CD14-positive monocyte (primary cell): ENCODE results near the gene FXYD3. TPM values are rescaled to one million over a fixed set of nuclear protein-coding genes. Genes with fewer than 3 reads are reported as not detected.

ENCODE experiments used
- DNase-seq, 3 donors: peaks; one replicate each; pipeline ENCODE4 v3.0.0-alpha.2; 2011 to 2022
- H2AFZ ChIP-seq: 2 replicates; pipeline ENCODE4 v1.6.0; 2012; ENCODE audit warnings: mild to moderate bottlenecking, low read depth, low read length, inconsistent platforms; ENCODE audit not compliant: insufficient read depth, poor library complexity, severe bottlenecking
- H3K27ac ChIP-seq, 2 donors: 1 replicate in 1 of 2; 2 replicates in 1 of 2; pipeline ENCODE4 v1.5.1; 2012 to 2013; ENCODE audit warnings: low read length in 2 of 2, control low read depth in 1 of 2, inconsistent platforms in 1 of 2, low read depth in 1 of 2, mild to moderate bottlenecking in 1 of 2
- H3K27me3 ChIP-seq, 2 donors: one replicate each; pipeline versions ENCODE4 v1.6.0 to v1.6.1; 2011 to 2013; ENCODE audit warnings: low read length in 2 of 2; ENCODE audit not compliant: control insufficient read depth in 2 of 2, insufficient read depth in 2 of 2
- H3K36me3 ChIP-seq, 2 donors: replicated peaks in 1 of 2; 1 replicate in 1 of 2; 2 replicates in 1 of 2; pipeline versions ENCODE4 v1.5.1 to v1.6.1; 2012 to 2013; ENCODE audit warnings: low read length in 2 of 2, control low read depth in 1 of 2, inconsistent platforms in 1 of 2, mild to moderate bottlenecking in 1 of 2; ENCODE audit not compliant: insufficient read depth in 2 of 2, control insufficient read depth in 1 of 2
- H3K4me1 ChIP-seq, 2 donors: 1 replicate in 1 of 2; 2 replicates in 1 of 2; pipeline versions ENCODE4 v1.5.1 to v1.6.1; 2012 to 2013; ENCODE audit warnings: low read length in 2 of 2, control low read depth in 1 of 2, inconsistent platforms in 1 of 2, mild to moderate bottlenecking in 1 of 2, moderate library complexity in 1 of 2; ENCODE audit not compliant: insufficient read depth in 2 of 2, control insufficient read depth in 1 of 2
- H3K4me2 ChIP-seq: replicated peaks from 2 replicates; pipeline ENCODE3; 2012; ENCODE audit warnings: low read length, moderate library complexity, mild to moderate bottlenecking; ENCODE audit not compliant: poor library complexity, severe bottlenecking; ENCODE audit errors: extremely low read depth
- H3K4me3 ChIP-seq, 3 experiments: fragments of 200-600 bp in 1 of 3; sonication (generic) in 1 of 3; replicated peaks in 1 of 3; 1 replicate in 2 of 3; 2 replicates in 1 of 3; pipeline ENCODE4 v1.5.1; 2011 to 2013; ENCODE audit warnings: low read length in 3 of 3, mild to moderate bottlenecking in 3 of 3, control low read depth in 2 of 3, low read depth in 2 of 3, inconsistent platforms in 1 of 3, moderate library complexity in 1 of 3
- H3K79me2 ChIP-seq: 2 replicates; pipeline ENCODE4 v1.6.0; 2012; ENCODE audit warnings: mild to moderate bottlenecking, control low read depth, inconsistent platforms, low read length, moderate library complexity; ENCODE audit not compliant: insufficient read depth
- H3K9ac ChIP-seq: 2 replicates; pipeline ENCODE4 v1.6.0; 2017; ENCODE audit warnings: low read length, mild to moderate bottlenecking; ENCODE audit not compliant: insufficient read depth, poor library complexity, severe bottlenecking
- H3K9me3 ChIP-seq, 2 donors: replicated peaks in 1 of 2; 1 replicate in 1 of 2; 2 replicates in 1 of 2; pipeline versions ENCODE4 v1.5.1 to v1.6.1; 2012 to 2013; ENCODE audit warnings: low read length in 2 of 2, control low read depth in 1 of 2; ENCODE audit not compliant: control insufficient read depth in 1 of 2, insufficient read depth in 1 of 2
- H4K20me1 ChIP-seq: 2 replicates; pipeline ENCODE4 v1.6.0; 2012; ENCODE audit warnings: mild to moderate bottlenecking, low read length, control low read depth, moderate library complexity; ENCODE audit not compliant: insufficient read depth
- H3K27ac Mint-ChIP-seq, 7 donors: one replicate each; pipeline ENCODE4 v1.8.0; 2020; ENCODE audit warnings: mild to moderate bottlenecking in 7 of 7, mixed read lengths in 7 of 7, moderate library complexity in 6 of 7, inconsistent platforms in 2 of 7
- H3K27me3 Mint-ChIP-seq, 3 donors: one replicate each; pipeline ENCODE4 v1.8.0; 2021 to 2022; ENCODE audit warnings: low read depth in 3 of 3, mild to moderate bottlenecking in 3 of 3, mixed read lengths in 3 of 3, moderate library complexity in 3 of 3, inconsistent platforms in 1 of 3
- H3K36me3 Mint-ChIP-seq, 2 donors: one replicate each; pipeline ENCODE4 v1.8.0; 2020; ENCODE audit warnings: mixed read lengths in 2 of 2, inconsistent platforms in 1 of 2, mild to moderate bottlenecking in 1 of 2
- H3K4me1 Mint-ChIP-seq: one replicate; pipeline ENCODE4 v1.8.0; 2020; ENCODE audit warnings: mild to moderate bottlenecking, mixed read lengths
- H3K4me3 Mint-ChIP-seq, 2 donors: one replicate each; pipeline ENCODE4 v1.8.0; 2020; ENCODE audit warnings: mild to moderate bottlenecking in 2 of 2, mixed read lengths in 2 of 2, moderate library complexity in 1 of 2
- H3K9me3 Mint-ChIP-seq, 7 donors: one replicate each; pipeline ENCODE4 v1.8.0; 2020 to 2022; ENCODE audit warnings: mixed read lengths in 7 of 7, mild to moderate bottlenecking in 6 of 7, moderate library complexity in 6 of 7, inconsistent platforms in 2 of 7
- CTCF ChIP-seq: fragments of 200-600 bp; IDR thresholded peaks from one replicate; pipeline ENCODE4 v1.8.0; 2022; ENCODE audit warnings: antibody characterized with exemption, mild to moderate bottlenecking
- WGBS: methylation state at CpG from one replicate; pipeline ENCODE4 v1.1.5; 2013; ENCODE audit warnings: missing lambda C conversion rate; ENCODE audit not compliant: insufficient coverage; 5-methylcytosine and 5-hydroxymethylcytosine counted together
- intact Hi-C, 2 donors: fragments of 100-400 bp; cut with micrococcal nuclease; formaldehyde crosslinking; loops; one replicate each; pipeline versions ENCODE4 v1.15.0 to v1.15.1; 2023
- polyA plus RNA-seq, 3 donors: library from polyadenylated mRNA; depleted of rRNA in 1 of 3; unstranded in 2 of 3; stranded (reverse) in 1 of 3; fragments of 300-500 nt in 2 of 3; fragments of >200 nt in 1 of 3; fragmentation: Illumina TruSeq in 2 of 3; gene quantifications; 1 replicate in 2 of 3; 2 replicates in 1 of 3; pipeline ENCODE4 v1.2.3, GENCODE V29; 2012 to 2021

FXYD3 gene
- polyA plus RNA-seq, 3 donors, result not detected

DNA sequence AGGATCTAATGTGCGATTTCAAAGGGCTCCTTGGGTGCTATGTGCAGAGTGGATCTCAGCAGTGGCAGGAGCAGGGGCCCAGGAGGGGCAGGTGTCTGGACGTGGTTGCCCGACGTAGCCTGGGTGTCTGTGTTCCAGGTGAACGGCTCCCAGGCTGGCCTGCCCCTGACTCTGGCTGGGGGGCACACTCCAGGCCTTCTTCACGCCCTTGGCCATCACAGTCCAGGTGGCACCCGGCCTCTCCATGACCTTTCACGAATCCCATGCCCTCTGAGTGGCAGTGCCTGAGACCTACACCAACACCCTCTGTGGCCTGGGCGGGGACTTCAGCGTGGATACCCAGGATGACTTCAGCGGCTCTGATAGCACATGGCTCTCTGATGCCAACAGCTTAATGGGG, 11.3 kb upstream of the FXYD3 start:
- Mint-ChIP-seq H3K27me3 (peaks cover 0 to 7% (median 0%) of the 10 kb centered on the region in 3 donors), H3K9me3 (peaks cover 0 to 9% (median 2%) of the 10 kb centered on the region in 7 donors), H3K36me3 (no peaks in the 10 kb centered on the region), H3K27ac (no peak overlapping the region), H3K4me3 (no peak overlapping the region), H3K4me1 (no peaks in the 10 kb centered on the region)
- DNase-seq, result no peak
- Histone ChIP-seq H4K20me1 (no peaks in the 10 kb centered on the region), H3K36me3 (no peaks in the 10 kb centered on the region), H3K27ac (no peak overlapping the region), H3K9ac (no peak overlapping the region), H3K4me1 (no peaks in the 10 kb centered on the region), H3K4me2 (no peak overlapping the region), H3K27me3 (no peaks in the 10 kb centered on the region), H3K4me3 (no peak overlapping the region), H3K9me3 (peaks cover 12 to 17% of the 10 kb centered on the region in 2 donors), H3K79me2 (no peaks in the 10 kb centered on the region), H2AFZ (no peak overlapping the region)
- 99% methylated on average over 11 of the region's 11 CpGs for WGBS
- TF ChIP-seq CTCF, result no peak
- intact Hi-C loops, result no loop called here

- Mint-ChIP-seq H3K9me3 (peaks cover 0 to 9% (median 2%) of the 10 kb centered on the region in 7 donors), H3K4me3 (no peak overlapping the region), H3K36me3 (no peaks in the 10 kb centered on the region), H3K4me1 (no peaks in the 10 kb centered on the region), H3K27me3 (peaks cover 4 to 11% (median 5%) of the 10 kb centered on the region in 3 donors), H3K27ac (no peak overlapping the region)
- no peak for DNase-seq
- H4K20me1 ChIP-seq, result no peaks in the 10 kb centered on the region
- H3K9ac ChIP-seq, result no peak overlapping the region
- H3K4me2 ChIP-seq, result no peak overlapping the region
- H3K9me3 ChIP-seq, result peaks cover 12 to 17% of the 10 kb centered on the region in 2 donors
- H2AFZ ChIP-seq, result no peak overlapping the region
- WGBS, result 88% methylated on average over 4 of the region's 6 CpGs
- no peaks in the 10 kb centered on the region for H3K4me1 ChIP-seq
- H3K4me3 ChIP-seq, result no peak overlapping the region
- H3K27me3 ChIP-seq, result no peaks in the 10 kb centered on the region
- intact Hi-C loops, result no loop called here
- H3K36me3 ChIP-seq, result no peaks in the 10 kb centered on the region
- H3K27ac ChIP-seq, result no peak overlapping the region
- no peaks in the 10 kb centered on the region for H3K79me2 ChIP-seq
- no peak for TF ChIP-seq CTCF
Observed at GRCh38 chr19:35105047-35105410, 10.6 kb upstream of the FXYD3 start.
